HFF-Myc (cell line): ENCODE measurements around the gene RGCC.
"Not testable (repeated sequence)": the region's sequence is repeated elsewhere in the genome, so short reads cannot be mapped to it uniquely, and the experiment has no call there.

ENCODE experiments used
- DNase-seq: peaks from one replicate; pipeline ENCODE4 v3.0.0-alpha.2; 2011; ENCODE audit warnings: low read depth; ENCODE audit errors: extremely low read depth
- H3K4me3 ChIP-seq: replicated peaks from 2 replicates; pipeline ENCODE4 v1.5.1; 2011; ENCODE audit warnings: low read depth, mild to moderate bottlenecking, control low read depth, low read length
- TF ChIP-seq, protein P1 (sequence below): IDR thresholded peaks from 2 replicates; pipeline ENCODE4 v1.5.1; 2012; ENCODE audit warnings: mild to moderate bottlenecking, low read depth, low read length, control low read depth; ENCODE audit errors: missing control alignments

RGCC gene

GRCh38 chr13:41413872-41414271 lies 43.5 kb upstream of the RGCC start:
- TF ChIP-seq, protein P1, sequence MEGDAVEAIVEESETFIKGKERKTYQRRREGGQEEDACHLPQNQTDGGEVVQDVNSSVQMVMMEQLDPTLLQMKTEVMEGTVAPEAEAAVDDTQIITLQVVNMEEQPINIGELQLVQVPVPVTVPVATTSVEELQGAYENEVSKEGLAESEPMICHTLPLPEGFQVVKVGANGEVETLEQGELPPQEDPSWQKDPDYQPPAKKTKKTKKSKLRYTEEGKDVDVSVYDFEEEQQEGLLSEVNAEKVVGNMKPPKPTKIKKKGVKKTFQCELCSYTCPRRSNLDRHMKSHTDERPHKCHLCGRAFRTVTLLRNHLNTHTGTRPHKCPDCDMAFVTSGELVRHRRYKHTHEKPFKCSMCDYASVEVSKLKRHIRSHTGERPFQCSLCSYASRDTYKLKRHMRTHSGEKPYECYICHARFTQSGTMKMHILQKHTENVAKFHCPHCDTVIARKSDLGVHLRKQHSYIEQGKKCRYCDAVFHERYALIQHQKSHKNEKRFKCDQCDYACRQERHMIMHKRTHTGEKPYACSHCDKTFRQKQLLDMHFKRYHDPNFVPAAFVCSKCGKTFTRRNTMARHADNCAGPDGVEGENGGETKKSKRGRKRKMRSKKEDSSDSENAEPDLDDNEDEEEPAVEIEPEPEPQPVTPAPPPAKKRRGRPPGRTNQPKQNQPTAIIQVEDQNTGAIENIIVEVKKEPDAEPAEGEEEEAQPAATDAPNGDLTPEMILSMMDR, result no peak
- no peak for DNase-seq
- no peak overlapping the region for H3K4me3 ChIP-seq

GRCh38 chr13:41416276-41416675 lies 41.1 kb upstream of the RGCC start:
- no peak for DNase-seq
- TF ChIP-seq, protein P1, result no peak
- H3K4me3 ChIP-seq, result no peak overlapping the region

- peak; percentile 76 for DNase-seq
- no peak overlapping the region for H3K4me3 ChIP-seq
- TF ChIP-seq, protein P1, result no peak
These were observed 39.3 kb upstream of the RGCC start for GRCh38 chr13:41418027-41418426.

- TF ChIP-seq, protein P1, result no peak
- H3K4me3 ChIP-seq, result no peak overlapping the region
- DNase-seq, result no peak
These were observed 38.6 kb upstream of the RGCC start for GRCh38 chr13:41418731-41419130.

DNA sequence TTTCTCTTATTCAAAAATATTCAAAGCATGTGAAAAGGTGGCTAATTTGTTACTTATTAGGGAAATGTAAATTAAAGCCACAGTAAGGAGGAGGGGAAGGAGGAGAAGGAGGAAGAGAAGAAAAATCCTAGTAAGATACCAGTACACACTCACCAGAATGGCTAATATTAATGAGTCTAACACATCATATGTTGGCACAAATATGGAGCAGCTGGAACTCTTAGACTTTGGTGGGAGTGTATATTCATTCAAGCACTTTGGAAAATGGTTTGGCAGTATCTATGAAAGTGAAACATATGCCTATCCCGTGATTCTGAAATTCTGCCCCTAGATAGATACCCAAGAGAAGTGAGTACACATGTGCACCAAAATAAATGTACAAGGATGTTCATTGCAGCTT lies 38.1 kb upstream of the RGCC start:
- H3K4me3 ChIP-seq, result no peak overlapping the region
- TF ChIP-seq, protein P1, result no peak
- no peak for DNase-seq

DNA sequence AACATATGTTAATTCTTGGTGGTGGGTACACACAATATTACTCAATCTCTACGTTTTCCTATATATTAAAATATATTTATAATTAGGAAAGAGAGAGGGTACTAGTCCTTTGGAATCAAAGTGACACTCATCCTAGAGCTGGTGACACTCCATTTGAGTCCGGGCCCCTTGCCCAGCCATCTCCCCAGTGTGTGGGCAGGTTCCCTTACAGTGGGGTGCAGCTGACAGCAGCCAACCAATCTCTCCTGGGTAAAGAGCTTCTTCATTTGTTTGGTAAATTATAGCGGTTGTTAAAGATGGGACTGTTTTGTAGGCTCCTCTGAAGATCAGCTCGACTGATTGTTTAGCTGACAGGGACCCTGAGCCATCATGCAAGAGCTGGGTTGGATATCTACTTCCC lies 37.2 kb upstream of the RGCC start:
- DNase-seq, result no peak
- TF ChIP-seq, protein P1, result no peak
- no peak overlapping the region for H3K4me3 ChIP-seq

- DNase-seq, H3K4me3 ChIP-seq: not testable (repeated sequence)
These were observed 36.0 kb upstream of the RGCC start for GRCh38 chr13:41421330-41421729.

GRCh38 chr13:41421983-41422382 lies 35.4 kb upstream of the RGCC start:
- not testable (repeated sequence) for DNase-seq, H3K4me3 ChIP-seq

DNA sequence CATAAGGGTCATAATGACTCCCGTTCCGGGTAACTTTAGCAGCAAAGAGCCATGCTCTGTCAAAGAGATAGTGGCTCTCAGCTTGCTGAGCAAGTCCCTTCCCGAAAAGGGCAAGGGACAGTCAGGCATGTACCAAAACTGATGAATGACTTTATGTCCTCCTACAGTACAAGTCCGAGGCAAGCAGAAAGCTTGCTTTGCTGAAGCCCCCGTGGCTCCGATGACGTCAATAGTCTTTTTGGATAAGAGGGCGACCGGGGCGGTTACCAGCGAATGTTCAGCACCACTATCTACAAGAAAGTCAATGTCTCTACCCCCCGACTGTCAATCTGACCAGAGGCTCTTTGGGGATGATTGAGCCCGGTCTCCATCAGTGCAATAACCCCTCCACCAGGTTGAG lies 34.1 kb upstream of the RGCC start:
- not testable (repeated sequence) for H3K4me3 ChIP-seq

GRCh38 chr13:41424675-41425074 lies 32.7 kb upstream of the RGCC start:
- not testable (repeated sequence) for H3K4me3 ChIP-seq, DNase-seq

More for the DNA sequence above, 34.1 kb upstream of the RGCC start:
- not testable (repeated sequence) for DNase-seq
